GM12872 (cell line): Measurements from ENCODE around the gene GDPD2.
A peak's percentile ranks its signal among the peaks of the same experiment; 100 is the strongest.

ENCODE experiments used
- CTCF ChIP-seq: IDR thresholded peaks from 3 replicates; pipeline ENCODE4 v1.5.1; 2011; ENCODE audit warnings: low read depth, mild to moderate bottlenecking, low read length, moderate library complexity; ENCODE audit not compliant: insufficient read depth

The GDPD2 gene

GRCh38 chrX:70452143-70452733 is 29.1 kb downstream of the GDPD2 start:
- TF ChIP-seq CTCF = peak; percentile 72

- TF ChIP-seq CTCF = no peak
These were observed 30.0 kb downstream of the GDPD2 start for GRCh38 chrX:70453024-70453618.

- peak; percentile 81 for TF ChIP-seq CTCF
These were observed 31.6 kb downstream of the GDPD2 start for GRCh38 chrX:70454441-70455365.

GRCh38 chrX:70455366-70456202 is 32.5 kb downstream of the GDPD2 start:
- TF ChIP-seq CTCF = no peak

GRCh38 chrX:70456256-70456655 is 33.1 kb downstream of the GDPD2 start:
- TF ChIP-seq CTCF = no peak

GRCh38 chrX:70461026-70461425 is 37.9 kb downstream of the GDPD2 start:
- TF ChIP-seq CTCF = no peak

GRCh38 chrX:70464051-70464450 is 40.9 kb downstream of the GDPD2 start:
- TF ChIP-seq CTCF = no peak
